Activated naive CD8-positive, alpha-beta T cell (primary cell): ENCODE data around the gene MMP10.
"Not testable (repeated sequence)": the region's sequence is repeated elsewhere in the genome, so short reads cannot be mapped to it uniquely, and the experiment has no call there.

Experiments used
- H3K27ac Mint-ChIP-seq: one replicate; pipeline ENCODE4 v1.8.0; 2021; ENCODE audit warnings: mixed read lengths
- H3K27me3 Mint-ChIP-seq: one replicate; pipeline ENCODE4 v1.8.0; 2021; ENCODE audit warnings: mixed read lengths
- H3K36me3 Mint-ChIP-seq: one replicate; pipeline ENCODE4 v1.8.0; 2021; ENCODE audit warnings: mixed read lengths
- H3K4me1 Mint-ChIP-seq: one replicate; pipeline ENCODE4 v1.8.0; 2021; ENCODE audit warnings: low read depth, mixed read lengths
- H3K4me3 Mint-ChIP-seq: one replicate; pipeline ENCODE4 v1.8.0; 2021; ENCODE audit warnings: mild to moderate bottlenecking, mixed read lengths
- H3K9me3 Mint-ChIP-seq: one replicate; pipeline ENCODE4 v1.8.0; 2021; ENCODE audit warnings: low read depth, mixed read lengths

The MMP10 gene

DNA sequence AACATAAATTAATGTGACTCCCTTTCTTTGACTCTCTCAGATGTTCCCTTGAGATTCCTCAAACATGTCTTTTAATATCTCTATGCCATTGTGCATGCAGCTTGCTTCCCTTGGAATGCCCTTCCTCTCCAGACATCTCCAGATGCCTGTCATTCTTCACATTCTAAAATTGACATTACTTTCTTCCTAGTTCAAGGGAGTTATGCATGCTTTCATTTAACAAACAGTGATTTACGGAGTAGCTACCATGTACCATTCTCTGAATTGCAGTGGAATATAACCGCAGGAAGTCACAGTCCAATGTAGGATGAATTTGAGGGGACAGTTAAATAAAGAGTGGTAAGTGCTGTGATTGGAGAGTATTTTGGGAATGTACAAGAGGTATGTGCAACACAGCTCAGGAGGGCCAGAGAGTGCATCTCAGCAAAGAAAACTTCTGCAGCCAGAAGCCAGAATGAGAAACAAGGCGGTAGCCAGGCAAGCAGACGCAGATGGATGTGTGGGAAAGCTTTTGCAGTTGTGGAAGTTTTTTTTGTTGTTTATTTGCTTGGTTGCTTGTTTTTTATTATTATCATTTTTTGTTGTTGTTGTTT lies 18.7 kb downstream of the MMP10 start:
- Mint-ChIP-seq H3K4me1 (no peaks in the 10 kb centered on the region), H3K9me3 (no peaks in the 10 kb centered on the region), H3K27me3 (peaks cover 13% of the 10 kb centered on the region), H3K27ac (no peak overlapping the region), H3K4me3 (no peak overlapping the region), H3K36me3 (no peaks in the 10 kb centered on the region)

- no peaks in the 10 kb centered on the region for H3K4me1 Mint-ChIP-seq
- H3K36me3 Mint-ChIP-seq, result no peaks in the 10 kb centered on the region
- H3K4me3 Mint-ChIP-seq, result no peak overlapping the region
- H3K27ac Mint-ChIP-seq, result no peak overlapping the region
- no peaks in the 10 kb centered on the region for H3K9me3 Mint-ChIP-seq
- H3K27me3 Mint-ChIP-seq, result peaks cover 13% of the 10 kb centered on the region
These were observed 19.9 kb downstream of the MMP10 start for GRCh38 chr11:102760344-102761035.

GRCh38 chr11:102757823-102758549 lies 22.4 kb downstream of the MMP10 start:
- Mint-ChIP-seq H3K9me3 (no peaks in the 10 kb centered on the region), H3K27ac (no peak overlapping the region), H3K36me3 (no peaks in the 10 kb centered on the region), H3K4me3 (no peak overlapping the region), H3K4me1 (no peaks in the 10 kb centered on the region), H3K27me3 (peaks cover 21% of the 10 kb centered on the region)

DNA sequence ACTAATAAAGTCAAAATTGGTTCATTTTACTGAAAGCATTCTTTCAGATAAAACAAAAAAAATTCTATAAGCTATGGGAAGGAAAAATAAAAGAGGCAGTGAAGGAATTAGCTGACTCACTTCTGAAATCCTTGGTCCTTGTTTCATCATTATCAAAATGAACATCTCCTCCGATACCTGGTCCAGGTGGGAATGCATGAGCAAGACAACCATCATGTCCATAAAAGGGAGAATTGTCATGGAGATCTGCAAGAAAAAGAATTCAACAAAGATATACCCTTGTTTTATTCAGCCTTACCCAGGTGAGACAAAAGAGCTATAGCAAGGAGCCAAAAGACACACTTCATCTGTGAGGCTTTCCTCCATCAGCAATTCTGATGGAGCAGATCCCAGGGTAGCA lies 27.2 kb downstream of the MMP10 start:
- Mint-ChIP-seq H3K4me1 (no peaks in the 10 kb centered on the region), H3K9me3 (peaks cover 7% of the 10 kb centered on the region), H3K27ac (no peak overlapping the region), H3K36me3 (no peaks in the 10 kb centered on the region), H3K4me3 (no peak overlapping the region), H3K27me3 (peaks cover 22% of the 10 kb centered on the region)

GRCh38 chr11:102751673-102752072 lies 28.8 kb downstream of the MMP10 start:
- H3K27me3 Mint-ChIP-seq, result peaks cover 18% of the 10 kb centered on the region
- H3K9me3 Mint-ChIP-seq, result peaks cover 12% of the 10 kb centered on the region
- H3K27ac Mint-ChIP-seq, result no peak overlapping the region
- no peaks in the 10 kb centered on the region for H3K36me3 Mint-ChIP-seq
- no peak overlapping the region for H3K4me3 Mint-ChIP-seq
- H3K4me1 Mint-ChIP-seq, result no peaks in the 10 kb centered on the region

- peaks cover 10% of the 10 kb centered on the region for H3K27me3 Mint-ChIP-seq
These were observed 31.2 kb downstream of the MMP10 start for GRCh38 chr11:102749101-102749722.

DNA sequence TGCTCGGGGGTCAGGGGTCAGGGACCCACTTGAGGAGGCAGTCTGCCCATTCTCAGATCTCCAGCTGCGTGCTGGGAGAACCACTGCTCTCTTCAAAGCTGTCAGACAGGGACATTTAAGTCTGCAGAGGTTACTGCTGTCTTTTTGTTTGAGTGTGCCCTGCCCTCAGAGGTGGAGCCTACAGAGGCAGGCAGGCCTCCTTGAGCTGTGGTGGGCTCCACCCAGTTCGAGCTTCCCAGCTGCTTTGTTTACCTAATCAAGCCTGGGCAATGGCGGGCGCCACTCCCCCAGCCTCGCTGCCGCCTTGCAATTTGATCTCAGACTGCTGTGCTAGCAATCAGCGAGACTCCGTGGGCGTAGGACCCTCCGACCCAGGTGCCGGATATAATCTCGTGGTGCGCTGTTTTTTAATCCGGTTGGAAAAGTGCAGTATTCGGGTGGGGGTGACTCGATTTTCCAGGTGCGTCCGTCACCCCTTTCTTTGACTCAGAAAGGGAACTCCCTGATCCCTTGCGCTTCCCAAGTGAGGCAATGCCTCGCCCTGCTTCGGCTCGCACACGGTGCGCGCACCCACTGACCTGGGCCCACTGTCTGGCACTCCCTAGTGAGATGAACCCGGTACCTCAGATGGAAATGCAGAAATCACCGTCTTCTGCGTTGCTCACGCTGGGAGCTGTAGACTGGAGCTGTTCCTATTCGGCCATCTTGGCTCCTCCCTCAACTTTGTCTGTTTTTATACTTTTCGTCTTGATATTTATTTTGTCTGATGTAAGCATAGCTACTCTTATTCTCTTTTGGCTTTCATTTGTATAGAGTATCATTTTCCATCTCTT lies 33.5 kb downstream of the MMP10 start:
- H3K9me3 Mint-ChIP-seq, result peaks cover 12% of the 10 kb centered on the region
- not testable (repeated sequence) for H3K27ac Mint-ChIP-seq, H3K4me1 Mint-ChIP-seq, H3K27me3 Mint-ChIP-seq, H3K36me3 Mint-ChIP-seq, H3K4me3 Mint-ChIP-seq

More at GRCh38 chr11:102749101-102749722, 31.2 kb downstream of the MMP10 start:
- H3K4me1 Mint-ChIP-seq, result no peaks in the 10 kb centered on the region
- H3K4me3 Mint-ChIP-seq, result no peak overlapping the region
- H3K9me3 Mint-ChIP-seq, result peaks cover 12% of the 10 kb centered on the region
- H3K27ac Mint-ChIP-seq, result no peak overlapping the region
- no peaks in the 10 kb centered on the region for H3K36me3 Mint-ChIP-seq

DNA sequence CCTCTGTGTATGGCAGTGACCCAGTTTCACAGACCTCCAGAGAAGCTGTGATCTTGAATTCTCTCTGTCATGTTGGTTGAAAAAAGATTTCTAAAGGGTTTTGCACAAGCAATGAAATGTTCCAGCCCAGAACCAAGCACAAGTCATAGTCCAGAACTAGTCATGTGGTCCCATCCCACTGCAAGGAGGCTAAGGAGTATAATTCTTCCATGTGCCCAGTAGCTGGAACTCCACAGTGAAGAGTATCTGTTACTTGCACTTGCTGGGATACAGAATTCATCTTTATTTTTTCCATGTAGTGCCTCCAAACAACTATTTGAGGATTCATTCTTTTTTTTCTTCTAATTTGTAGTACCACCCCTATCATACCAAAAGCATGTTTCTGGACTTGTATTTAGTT lies 45.8 kb downstream of the MMP10 start:
- Mint-ChIP-seq H3K27ac (no peak overlapping the region), H3K4me1 (no peaks in the 10 kb centered on the region), H3K4me3 (no peak overlapping the region)

DNA sequence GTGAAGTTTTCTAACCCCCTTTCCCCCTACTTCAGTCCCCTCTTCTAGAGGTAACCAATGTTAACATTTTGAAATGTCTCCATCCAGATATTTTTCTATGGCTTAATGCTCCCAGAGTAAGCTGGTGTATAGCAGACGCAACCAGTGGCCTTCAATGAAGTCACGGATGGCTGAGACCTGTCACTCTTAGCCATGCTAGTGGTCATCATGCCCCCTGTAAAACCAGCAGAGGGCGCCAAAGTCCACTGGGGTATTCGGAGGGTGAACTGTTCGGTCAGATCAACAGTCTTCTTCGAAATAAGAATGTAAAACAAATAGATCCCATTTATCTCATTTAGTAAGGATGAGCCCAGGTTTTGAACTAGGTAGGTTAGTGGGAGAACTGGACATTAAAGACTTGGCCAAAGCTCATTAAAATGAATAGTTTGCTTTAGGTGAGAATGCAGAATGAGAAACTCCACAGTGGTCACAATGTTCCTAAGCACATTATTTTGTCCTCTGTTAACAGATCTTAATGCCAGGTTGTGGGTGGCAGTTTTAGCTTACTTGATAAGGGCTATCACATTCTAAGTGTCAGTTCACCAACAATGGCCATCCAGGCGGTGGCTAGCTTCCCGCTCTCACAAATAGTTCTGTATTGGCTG lies 47.1 kb downstream of the MMP10 start:
- H3K27ac Mint-ChIP-seq, result no peak overlapping the region
- H3K9me3 Mint-ChIP-seq, result peaks cover 4% of the 10 kb centered on the region
- H3K4me3 Mint-ChIP-seq, result no peak overlapping the region
- no peaks in the 10 kb centered on the region for H3K4me1 Mint-ChIP-seq
- no peaks in the 10 kb centered on the region for H3K36me3 Mint-ChIP-seq
- peaks cover 9% of the 10 kb centered on the region for H3K27me3 Mint-ChIP-seq

More for the DNA sequence above, 45.8 kb downstream of the MMP10 start:
- peaks cover 6% of the 10 kb centered on the region for H3K9me3 Mint-ChIP-seq
- H3K36me3 Mint-ChIP-seq, result no peaks in the 10 kb centered on the region
- peaks cover 10% of the 10 kb centered on the region for H3K27me3 Mint-ChIP-seq

DNA sequence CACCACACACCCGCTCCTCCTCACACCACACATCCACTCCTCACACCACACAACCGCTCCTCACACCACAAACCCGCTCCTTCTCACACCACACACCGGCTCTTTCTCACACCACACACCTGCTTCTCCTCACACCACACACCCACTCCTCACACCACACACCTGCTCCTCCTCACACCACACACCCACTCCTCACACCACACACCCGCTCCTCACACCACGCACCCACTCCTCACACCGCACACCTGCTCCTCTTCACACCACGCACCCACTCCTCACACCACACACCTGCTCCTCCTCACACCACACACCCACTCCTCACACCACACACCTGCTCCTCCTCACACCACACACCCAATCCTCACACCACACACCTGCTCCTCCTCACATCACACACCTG lies 49.5 kb downstream of the MMP10 start:
- not testable (repeated sequence) for H3K27ac Mint-ChIP-seq

DNA sequence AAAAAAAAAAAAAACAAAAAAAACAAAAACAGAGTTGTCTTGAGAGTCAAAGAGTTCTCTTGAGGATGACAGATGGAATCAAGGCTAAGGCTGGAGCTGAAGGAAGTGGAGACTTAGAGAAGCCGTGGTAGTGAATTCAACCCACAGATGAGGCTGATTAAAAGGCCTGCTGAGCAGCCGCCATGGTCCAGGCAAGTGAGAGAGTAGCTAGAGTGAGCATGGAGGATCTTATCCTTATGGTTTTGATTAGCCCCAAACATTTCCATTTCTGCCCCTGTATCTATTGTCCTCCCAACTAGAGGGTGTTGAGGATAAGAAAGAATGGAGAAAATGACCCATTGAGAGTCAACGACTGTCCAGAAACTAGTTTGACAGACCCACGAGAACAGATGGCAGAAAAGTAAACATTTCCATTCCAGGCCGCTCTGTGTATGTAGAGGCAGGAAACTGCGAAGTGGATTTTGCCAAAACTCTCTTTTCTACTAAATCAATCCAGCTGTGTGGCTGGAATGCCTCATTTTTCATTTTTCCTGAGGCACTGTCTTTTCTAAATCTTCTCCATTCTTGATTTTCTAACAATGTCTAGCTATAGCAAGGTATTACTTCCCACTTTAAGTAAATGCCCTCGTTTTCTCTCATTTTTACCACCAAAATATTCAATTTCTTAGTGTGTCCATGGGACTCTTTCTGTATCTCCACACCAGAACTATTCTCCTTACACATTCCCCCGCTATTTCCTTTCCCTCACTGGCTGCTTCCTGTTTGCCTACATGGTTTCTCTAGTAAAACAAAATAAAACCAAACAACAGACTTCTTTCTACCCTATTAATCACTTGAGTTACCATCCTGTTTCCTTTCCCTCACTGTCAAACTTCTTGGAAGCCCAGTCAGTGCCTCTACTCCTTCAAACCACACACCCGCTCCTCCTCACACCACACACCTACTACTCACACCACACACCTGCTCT lies 50.3 kb downstream of the MMP10 start:
- H3K4me1 Mint-ChIP-seq, result no peaks in the 10 kb centered on the region
- no peak overlapping the region for H3K27ac Mint-ChIP-seq
- H3K36me3 Mint-ChIP-seq, result no peaks in the 10 kb centered on the region
- no peak overlapping the region for H3K4me3 Mint-ChIP-seq
- peaks cover 5% of the 10 kb centered on the region for H3K27me3 Mint-ChIP-seq
- no peaks in the 10 kb centered on the region for H3K9me3 Mint-ChIP-seq

More for the DNA sequence above, 49.5 kb downstream of the MMP10 start:
- not testable (repeated sequence) for H3K27me3 Mint-ChIP-seq, H3K4me1 Mint-ChIP-seq, H3K9me3 Mint-ChIP-seq, H3K4me3 Mint-ChIP-seq, H3K36me3 Mint-ChIP-seq

- Mint-ChIP-seq H3K9me3 (no peaks in the 10 kb centered on the region), H3K4me3 (no peak overlapping the region)
These were observed 52.5 kb downstream of the MMP10 start for GRCh38 chr11:102727890-102728289.

DNA sequence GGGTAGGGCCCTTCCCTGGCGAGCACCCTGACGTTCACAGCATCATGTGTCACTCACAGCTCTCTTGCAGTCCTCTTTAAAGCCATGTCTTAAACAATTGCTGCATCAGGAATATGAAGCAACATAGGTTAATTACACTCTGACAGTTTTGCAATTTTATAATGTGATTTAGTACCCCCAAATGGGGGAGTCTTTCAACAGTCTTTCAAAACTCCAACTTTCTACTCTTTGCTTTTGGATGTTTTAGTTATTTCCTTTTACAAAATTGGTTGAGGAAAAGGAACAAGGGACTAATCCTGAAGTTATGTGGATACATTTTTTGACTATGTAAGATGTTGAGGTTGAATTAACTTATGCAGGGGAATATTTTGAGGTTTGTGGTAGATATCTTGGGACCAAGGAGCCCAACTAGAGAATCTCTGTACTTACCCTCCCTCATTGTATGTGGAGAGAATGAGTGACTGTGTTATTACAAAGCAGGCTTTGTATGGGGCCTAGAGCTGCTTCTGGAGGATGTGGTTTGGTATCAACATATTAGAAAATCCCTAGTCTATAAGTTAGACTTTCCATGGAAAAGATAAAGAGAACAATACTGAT lies 55.4 kb downstream of the MMP10 start, which contains the start of gene MMP8:
Gene MMP8, minus strand, starts transcription at position 51 of the 597 bp plus-strand sequence. CDS start 99 bp downstream, outside the sequence.
- Mint-ChIP-seq H3K9me3 (no peaks in the 10 kb centered on the region), H3K4me3 (no peak within 1 kb of the TSS), H3K27me3 (no peaks in the 10 kb centered on the region), H3K36me3 (no peaks in the 10 kb centered on the region), H3K4me1 (no peaks in the 10 kb centered on the region), H3K27ac (no peak within 1 kb of the TSS)

More at GRCh38 chr11:102727890-102728289, 52.5 kb downstream of the MMP10 start:
- Mint-ChIP-seq H3K27ac (no peak overlapping the region), H3K4me1 (no peaks in the 10 kb centered on the region), H3K36me3 (no peaks in the 10 kb centered on the region), H3K27me3 (peaks cover 5% of the 10 kb centered on the region)
